GM12873 (cell line): ENCODE measurements around the gene RUVBL2.

ENCODE experiments used
- CTCF ChIP-seq: IDR thresholded peaks from 2 replicates; pipeline ENCODE4 v1.5.1; 2012; ENCODE audit warnings: low read depth, mild to moderate bottlenecking, moderate library complexity, low read length, control low read depth; ENCODE audit not compliant: insufficient read depth; ENCODE audit errors: missing control alignments

RUVBL2 gene

GRCh38 chr19:49057636-49058234, 64.0 kb downstream of the RUVBL2 start, which contains the start of gene CGB7:
Gene CGB7, minus strand, starts transcription at chr19:49057749. Its CDS starts 2,374 bp downstream, at chr19:49055375.
- no peak for TF ChIP-seq CTCF

GRCh38 chr19:49058562-49058961, 64.9 kb downstream of the RUVBL2 start:
- no peak for TF ChIP-seq CTCF

- no peak for TF ChIP-seq CTCF
Measured at GRCh38 chr19:49059053-49059452, 65.4 kb downstream of the RUVBL2 start.

- TF ChIP-seq CTCF = no peak
Measured at GRCh38 chr19:49061000-49061399, 67.3 kb downstream of the RUVBL2 start.

- no peak for TF ChIP-seq CTCF
Measured at GRCh38 chr19:49061445-49061844, 67.8 kb downstream of the RUVBL2 start.

- TF ChIP-seq CTCF = no peak
Measured at GRCh38 chr19:49064029-49064629, 70.4 kb downstream of the RUVBL2 start.

GRCh38 chr19:49064768-49065611, 71.3 kb downstream of the RUVBL2 start, which contains the start of gene NTF4:
Gene NTF4, minus strand, starts transcription at chr19:49064818. Its CDS starts 2,821 bp downstream, at chr19:49061997.
- TF ChIP-seq CTCF = no peak
